ENCODE measurements around the gene USP6NL. TPM values are rescaled to one million over a fixed set of nuclear protein-coding genes. Genes with fewer than 3 reads are reported as not detected.

The USP6NL gene
- total RNA-seq, 1 experiment from 2014 or later, result 35.6 TPM

DNA sequence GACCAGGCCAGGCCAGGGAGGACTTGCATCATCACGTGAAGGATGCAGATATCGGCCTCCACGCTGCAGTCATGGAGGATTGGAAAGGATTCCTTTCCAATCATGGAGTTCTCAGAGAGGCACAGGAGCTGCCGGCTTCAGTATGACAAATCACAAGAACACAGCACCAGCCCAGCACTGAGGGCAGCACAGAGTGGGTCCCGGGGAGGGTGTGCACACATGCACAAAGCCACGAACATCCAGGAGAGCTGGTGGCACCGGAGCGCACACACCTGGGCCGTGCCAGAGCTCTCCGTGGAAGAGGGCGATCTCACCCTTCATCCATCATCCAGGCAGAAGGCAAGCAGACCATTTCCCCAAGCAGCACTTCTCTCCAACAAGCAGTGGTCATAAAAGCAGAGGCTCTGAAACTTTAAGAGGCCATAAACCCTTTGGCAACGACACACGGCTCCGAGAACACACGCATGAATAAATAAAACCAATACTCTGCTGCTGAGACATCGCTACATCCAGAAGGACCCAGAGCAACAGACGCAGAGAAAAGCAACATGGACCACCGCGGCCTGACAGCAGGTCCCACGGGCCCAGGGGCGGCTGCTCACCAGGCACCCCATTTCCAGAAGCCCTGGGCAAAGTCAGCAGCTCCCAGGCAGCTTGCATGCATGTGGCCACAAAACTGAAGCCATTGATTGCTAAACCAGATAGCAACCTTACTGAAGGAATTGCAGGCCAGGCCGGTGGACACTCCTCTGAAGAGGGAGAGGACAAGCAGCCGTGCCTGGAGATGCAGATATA lies 180.8 kb downstream of the USP6NL start:
- H3K36me3 Mint-ChIP-seq (ENCODE audit: insufficient read depth, unreplicated experiment), result no peaks in the 10 kb centered on the region
- TF ChIP-seq, protein P1, sequence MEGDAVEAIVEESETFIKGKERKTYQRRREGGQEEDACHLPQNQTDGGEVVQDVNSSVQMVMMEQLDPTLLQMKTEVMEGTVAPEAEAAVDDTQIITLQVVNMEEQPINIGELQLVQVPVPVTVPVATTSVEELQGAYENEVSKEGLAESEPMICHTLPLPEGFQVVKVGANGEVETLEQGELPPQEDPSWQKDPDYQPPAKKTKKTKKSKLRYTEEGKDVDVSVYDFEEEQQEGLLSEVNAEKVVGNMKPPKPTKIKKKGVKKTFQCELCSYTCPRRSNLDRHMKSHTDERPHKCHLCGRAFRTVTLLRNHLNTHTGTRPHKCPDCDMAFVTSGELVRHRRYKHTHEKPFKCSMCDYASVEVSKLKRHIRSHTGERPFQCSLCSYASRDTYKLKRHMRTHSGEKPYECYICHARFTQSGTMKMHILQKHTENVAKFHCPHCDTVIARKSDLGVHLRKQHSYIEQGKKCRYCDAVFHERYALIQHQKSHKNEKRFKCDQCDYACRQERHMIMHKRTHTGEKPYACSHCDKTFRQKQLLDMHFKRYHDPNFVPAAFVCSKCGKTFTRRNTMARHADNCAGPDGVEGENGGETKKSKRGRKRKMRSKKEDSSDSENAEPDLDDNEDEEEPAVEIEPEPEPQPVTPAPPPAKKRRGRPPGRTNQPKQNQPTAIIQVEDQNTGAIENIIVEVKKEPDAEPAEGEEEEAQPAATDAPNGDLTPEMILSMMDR (IDR thresholded peaks at IDR 0.05; ENCODE audit: insufficient read depth in 1 of 2, low read depth in 1 of 2, low read length in 1 of 2, severe bottlenecking in 1 of 2, unreplicated experiment in 1 of 2), result no peak
- H3K27me3 ChIP-seq (replicated peaks; ENCODE audit: control insufficient read depth, insufficient read depth, low read length), result no peaks in the 10 kb centered on the region
- H3K9me3 Mint-ChIP-seq (ENCODE audit: unreplicated experiment), result peaks cover 19% of the 10 kb centered on the region
- POLR2A ChIA-PET, result no interaction called here
- H3K4me1 ChIP-seq, result no peaks in the 10 kb centered on the region
- intact Hi-C loops (cut with micrococcal nuclease; ENCODE audit: unreplicated experiment), result no loop called here
- no TSS peak for BruUV-seq (replicated peaks)
- H3K36me3 ChIP-seq (ENCODE audit: control insufficient read depth, insufficient read depth, low read length), result no peaks in the 10 kb centered on the region
- H3K9me3 ChIP-seq, result peaks cover 7% of the 10 kb centered on the region; the same call in 1 of the 2 replicates
- no peaks in the 10 kb centered on the region for H3K4me1 Mint-ChIP-seq (ENCODE audit: low read depth, unreplicated experiment)
- H3K4me3 Mint-ChIP-seq (ENCODE audit: unreplicated experiment), result no peak overlapping the region
- no peak overlapping the region for H3K4me3 ChIP-seq (ENCODE audit: low read depth, low read length)
- CTCF ChIA-PET, result no interaction called here
- H3K27ac Mint-ChIP-seq (ENCODE audit: unreplicated experiment), result no peak overlapping the region
- no peak for DNase-seq
- H3K27me3 Mint-ChIP-seq (ENCODE audit: insufficient read depth, unreplicated experiment), result peaks cover 2% of the 10 kb centered on the region

DNA sequence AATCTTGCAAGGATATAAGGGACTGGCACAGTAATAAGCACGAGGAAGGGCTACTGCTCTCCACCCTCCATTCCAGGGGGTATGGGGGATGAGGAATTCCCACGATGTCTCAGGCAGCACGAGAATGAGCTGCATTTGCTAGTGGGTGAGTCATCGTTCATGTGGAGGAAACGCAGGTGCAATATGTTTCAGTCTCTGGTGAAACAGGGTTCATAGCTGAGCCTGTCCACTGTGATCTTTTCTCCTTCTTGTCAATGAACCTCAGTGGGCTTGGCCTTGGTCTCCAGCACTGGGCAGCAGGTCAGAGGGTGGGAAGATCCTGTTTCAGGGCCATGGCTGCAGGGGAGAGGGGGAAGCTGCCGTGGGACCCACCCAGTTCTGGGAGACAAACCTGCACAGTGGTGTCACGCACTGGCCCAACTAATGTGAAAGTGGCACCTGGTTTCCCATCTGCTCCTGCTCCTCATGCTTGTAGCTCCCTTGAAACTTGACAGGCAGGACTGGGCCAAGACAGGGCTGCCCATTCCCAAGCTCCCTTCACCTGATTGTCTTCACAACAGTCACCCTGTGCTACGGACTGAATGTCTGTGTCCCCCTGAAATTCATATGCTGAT lies 181.9 kb downstream of the USP6NL start:
- Mint-ChIP-seq H3K4me1 (ENCODE audit: low read depth, unreplicated experiment) (no peaks in the 10 kb centered on the region), H3K4me3 (ENCODE audit: unreplicated experiment) (no peak overlapping the region), H3K27me3 (ENCODE audit: insufficient read depth, unreplicated experiment) (peaks cover 2% of the 10 kb centered on the region), H3K36me3 (ENCODE audit: insufficient read depth, unreplicated experiment) (no peaks in the 10 kb centered on the region), H3K9me3 (ENCODE audit: unreplicated experiment) (peaks cover 19% of the 10 kb centered on the region), H3K27ac (ENCODE audit: unreplicated experiment) (no peak overlapping the region)
- Histone ChIP-seq H3K9me3 (peaks cover 7% of the 10 kb centered on the region; the same call in 1 of the 2 replicates), H3K4me1 (no peaks in the 10 kb centered on the region), H3K36me3 (ENCODE audit: control insufficient read depth, insufficient read depth, low read length) (no peaks in the 10 kb centered on the region), H3K4me3 (ENCODE audit: low read depth, low read length) (no peak overlapping the region), H3K27me3 (replicated peaks; ENCODE audit: control insufficient read depth, insufficient read depth, low read length) (no peaks in the 10 kb centered on the region)
- intact Hi-C loops (cut with micrococcal nuclease; ENCODE audit: unreplicated experiment), result no loop called here
- BruUV-seq (replicated peaks), result no TSS peak
- ChIA-PET POLR2A (no interaction called here), CTCF (no interaction called here)
- TF ChIP-seq, protein P1 (IDR thresholded peaks at IDR 0.05; ENCODE audit: insufficient read depth in 1 of 2, low read depth in 1 of 2, low read length in 1 of 2, severe bottlenecking in 1 of 2, unreplicated experiment in 1 of 2), result no peak
- no peak for DNase-seq

DNA sequence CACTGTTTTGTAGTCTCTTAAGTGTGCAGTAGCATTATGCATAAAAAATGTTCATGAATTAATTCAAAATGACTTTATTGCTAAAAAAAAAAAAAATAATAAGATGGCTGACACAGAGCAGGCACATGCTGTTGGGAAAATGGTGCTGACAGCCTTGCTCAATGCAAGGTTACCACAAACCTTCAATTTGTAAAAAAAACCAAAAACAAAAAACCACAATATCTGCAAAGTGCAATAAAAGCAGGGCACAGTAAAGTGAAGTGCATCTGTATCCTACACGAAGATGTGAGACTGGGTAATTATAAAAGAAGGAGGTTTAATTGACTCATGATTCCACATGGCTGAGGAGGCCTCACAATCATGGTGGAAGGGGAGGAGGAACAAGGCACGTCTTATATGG lies 185.8 kb downstream of the USP6NL start:
- ChIA-PET CTCF (no interaction called here), POLR2A (no interaction called here)
- Mint-ChIP-seq H3K4me3 (ENCODE audit: unreplicated experiment) (no peak overlapping the region), H3K9me3 (ENCODE audit: unreplicated experiment) (peaks cover 19% of the 10 kb centered on the region), H3K4me1 (ENCODE audit: low read depth, unreplicated experiment) (no peaks in the 10 kb centered on the region), H3K27ac (ENCODE audit: unreplicated experiment) (no peak overlapping the region), H3K27me3 (ENCODE audit: insufficient read depth, unreplicated experiment) (no peaks in the 10 kb centered on the region), H3K36me3 (ENCODE audit: insufficient read depth, unreplicated experiment) (no peaks in the 10 kb centered on the region)
- Histone ChIP-seq H3K36me3 (ENCODE audit: control insufficient read depth, insufficient read depth, low read length) (no peaks in the 10 kb centered on the region), H3K27me3 (replicated peaks; ENCODE audit: control insufficient read depth, insufficient read depth, low read length) (no peaks in the 10 kb centered on the region), H3K4me1 (no peaks in the 10 kb centered on the region), H3K9me3 (peaks cover 7% of the 10 kb centered on the region; the same call in 1 of the 2 replicates), H3K4me3 (ENCODE audit: low read depth, low read length) (no peak overlapping the region)
- BruUV-seq (replicated peaks), result no TSS peak
- DNase-seq, result no peak
- TF ChIP-seq, protein P1 (IDR thresholded peaks at IDR 0.05; ENCODE audit: insufficient read depth in 1 of 2, low read depth in 1 of 2, low read length in 1 of 2, severe bottlenecking in 1 of 2, unreplicated experiment in 1 of 2), result no peak
- intact Hi-C loops (cut with micrococcal nuclease; ENCODE audit: unreplicated experiment), result no loop called here

All from Caco-2 (cell line).